ENCODE measurements around the gene TRIM63. TPM values are rescaled to one million over a fixed set of nuclear protein-coding genes. Genes with fewer than 3 reads are reported as not detected.

The TRIM63 gene
- total and polyA plus RNA-seq, 2 of the 8 experiments (the other 6 are each of a cell fraction or from before 2014, with no cell fraction given): not detected

- TF ChIP-seq SIRT6 (IDR thresholded peaks at IDR 0.05; ENCODE audit: low read length): no peak
- TF ChIP-seq TBP (IDR thresholded peaks at IDR 0.05; ENCODE audit: low read depth, low read length): no peak
- TF ChIP-seq GTF2F1 (IDR thresholded peaks at IDR 0.05; ENCODE audit: borderline replicate concordance, low read depth, low read length): no peak
Observed at GRCh38 chr1:26064553-26064952, 2.9 kb downstream of the TRIM63 start (continued).

Measured in H1 (cell line).